ENCODE results near the gene RALBP1.

RALBP1 gene

GRCh38 chr18:9513971-9514512 lies 38.7 kb downstream of the RALBP1 start:
- DNase-seq: no peak

DNA sequence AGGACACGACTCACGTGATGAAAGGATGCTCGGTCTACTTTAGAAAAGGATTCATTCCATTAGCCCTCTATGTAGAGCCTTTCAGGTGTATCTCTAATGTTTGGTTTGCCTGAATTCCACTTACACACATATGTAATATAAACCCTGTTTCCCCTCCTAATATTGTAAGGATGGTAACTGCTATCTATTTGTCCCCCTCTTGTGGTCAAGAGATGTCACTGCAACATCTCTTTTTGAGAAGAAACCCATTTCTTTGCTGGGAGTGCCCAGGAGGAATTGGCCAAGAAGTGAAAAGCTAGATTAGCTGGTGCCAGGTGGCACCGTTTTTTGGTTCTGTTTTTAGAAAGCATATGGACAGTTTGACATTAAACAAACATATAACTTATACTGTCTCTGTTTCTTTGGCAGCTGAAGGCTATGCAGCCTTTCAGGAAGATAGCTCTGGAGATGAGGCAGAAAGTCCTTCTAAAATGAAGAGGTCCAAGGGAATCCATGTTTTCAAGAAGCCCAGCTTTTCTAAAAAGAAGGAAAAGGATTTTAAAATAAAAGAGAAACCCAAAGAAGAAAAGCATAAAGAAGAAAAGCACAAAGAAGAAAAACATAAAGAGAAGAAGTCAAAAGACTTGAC lies 41.2 kb downstream of the RALBP1 start:
- DNase-seq: no peak

DNA sequence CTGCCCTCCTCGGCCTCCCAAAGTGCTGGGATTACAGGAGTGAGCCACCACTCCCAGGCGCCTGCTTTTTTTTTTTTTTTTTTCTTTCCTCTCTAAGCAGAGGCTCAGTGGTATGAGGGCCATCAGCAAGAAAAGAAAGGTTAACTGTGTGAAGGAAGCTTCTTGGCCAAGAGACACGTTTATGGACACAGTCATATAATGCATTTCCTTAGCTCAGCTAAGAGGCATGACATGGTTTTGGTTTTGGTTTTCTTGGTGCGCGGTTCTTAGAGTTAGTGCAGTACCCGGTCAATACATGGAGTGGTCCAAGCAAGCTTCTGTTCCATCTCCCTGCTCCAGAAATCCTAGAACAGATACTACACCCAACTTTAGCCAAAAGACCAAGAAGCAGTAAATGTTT lies 42.6 kb downstream of the RALBP1 start:
- DNase-seq: no peak

- DNase-seq: no peak
Observed at GRCh38 chr18:9519399-9519798, 44.1 kb downstream of the RALBP1 start.

GRCh38 chr18:9520666-9521065 lies 45.4 kb downstream of the RALBP1 start:
- no peak for DNase-seq

- no peak for DNase-seq
Observed at GRCh38 chr18:9521770-9522169, 46.5 kb downstream of the RALBP1 start.

DNA sequence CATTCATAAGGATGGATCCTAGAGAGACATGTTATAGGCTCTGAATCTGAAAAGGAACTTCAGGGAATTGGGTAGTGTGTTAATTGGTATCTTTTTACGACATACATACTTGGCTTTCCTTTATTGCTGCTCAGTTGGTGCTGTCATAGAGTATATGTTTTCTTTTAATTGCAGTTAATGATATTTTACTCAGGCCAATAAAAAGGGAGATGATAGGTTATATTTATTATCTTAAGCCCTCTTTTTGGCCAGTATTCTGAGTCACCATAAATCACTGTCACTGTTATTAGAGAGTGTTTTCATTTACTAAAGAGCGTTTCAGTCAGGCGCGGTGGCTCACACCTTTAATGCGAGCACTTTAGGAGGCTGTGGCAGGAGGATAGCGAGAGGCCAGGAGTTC lies 47.6 kb downstream of the RALBP1 start:
- DNase-seq: no peak

- DNase-seq: no peak
Observed at GRCh38 chr18:9526458-9526857, 51.1 kb downstream of the RALBP1 start.

DNA sequence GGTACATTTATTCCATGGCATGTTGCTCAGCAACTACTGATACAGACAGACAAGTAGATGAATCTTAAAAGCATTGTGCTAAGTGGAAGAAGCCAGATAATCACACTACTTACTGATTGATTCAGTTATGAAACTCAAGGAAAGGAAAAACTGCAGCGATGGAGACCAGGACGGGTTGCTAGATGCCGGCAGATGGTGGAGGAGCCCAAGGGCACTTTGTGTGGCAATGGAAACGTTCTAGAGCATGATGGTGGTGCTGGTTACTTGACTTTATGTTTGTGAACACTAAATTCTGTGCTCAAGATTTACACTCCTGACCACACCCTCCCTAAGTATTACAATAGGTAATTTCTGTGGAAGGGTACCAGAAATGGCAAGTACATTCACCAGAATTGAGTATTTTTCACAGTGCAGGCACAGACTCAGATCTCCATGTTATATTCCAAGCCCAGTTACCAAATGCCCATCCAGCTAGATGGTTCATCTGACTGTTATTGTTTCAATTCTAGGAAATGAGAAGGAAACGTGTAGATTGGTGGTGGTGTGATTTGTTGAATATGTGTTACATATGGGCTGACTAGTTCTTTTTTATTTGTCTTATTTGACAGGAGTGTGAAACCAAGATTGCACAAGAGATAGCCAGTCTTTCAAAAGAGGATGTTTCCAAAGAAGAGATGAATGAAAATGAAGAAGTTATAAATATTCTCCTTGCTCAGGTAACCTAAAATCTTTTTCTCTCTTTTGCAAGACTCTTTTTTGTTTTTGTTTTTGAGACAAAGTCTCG lies 55.1 kb downstream of the RALBP1 start:
- DNase-seq: no peak

- no peak for DNase-seq
Observed at GRCh38 chr18:9531791-9532410, 56.6 kb downstream of the RALBP1 start.

DNA sequence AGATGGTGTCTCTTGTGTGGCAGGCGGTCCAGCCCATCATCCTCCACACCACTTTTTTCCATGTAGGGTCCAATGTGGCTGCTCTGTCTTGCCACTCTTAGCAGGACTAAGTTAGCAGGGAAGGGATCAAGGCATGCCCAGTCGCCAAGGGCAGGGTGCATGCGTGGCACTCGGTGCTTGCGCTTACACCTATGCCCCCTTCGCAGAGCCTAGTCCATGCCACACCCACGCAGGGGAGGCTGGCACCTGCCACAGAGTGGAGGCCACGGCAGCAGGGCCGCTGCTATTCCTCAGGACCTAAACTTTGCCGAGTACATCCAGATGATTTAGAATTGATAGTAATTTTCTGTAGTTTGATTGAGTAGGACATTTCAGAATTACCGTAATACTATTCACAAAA lies 59.5 kb downstream of the RALBP1 start:
- DNase-seq: no peak

- peak; percentile 62 for DNase-seq
Observed at GRCh38 chr18:9535430-9535991, 60.2 kb downstream of the RALBP1 start.

DNA sequence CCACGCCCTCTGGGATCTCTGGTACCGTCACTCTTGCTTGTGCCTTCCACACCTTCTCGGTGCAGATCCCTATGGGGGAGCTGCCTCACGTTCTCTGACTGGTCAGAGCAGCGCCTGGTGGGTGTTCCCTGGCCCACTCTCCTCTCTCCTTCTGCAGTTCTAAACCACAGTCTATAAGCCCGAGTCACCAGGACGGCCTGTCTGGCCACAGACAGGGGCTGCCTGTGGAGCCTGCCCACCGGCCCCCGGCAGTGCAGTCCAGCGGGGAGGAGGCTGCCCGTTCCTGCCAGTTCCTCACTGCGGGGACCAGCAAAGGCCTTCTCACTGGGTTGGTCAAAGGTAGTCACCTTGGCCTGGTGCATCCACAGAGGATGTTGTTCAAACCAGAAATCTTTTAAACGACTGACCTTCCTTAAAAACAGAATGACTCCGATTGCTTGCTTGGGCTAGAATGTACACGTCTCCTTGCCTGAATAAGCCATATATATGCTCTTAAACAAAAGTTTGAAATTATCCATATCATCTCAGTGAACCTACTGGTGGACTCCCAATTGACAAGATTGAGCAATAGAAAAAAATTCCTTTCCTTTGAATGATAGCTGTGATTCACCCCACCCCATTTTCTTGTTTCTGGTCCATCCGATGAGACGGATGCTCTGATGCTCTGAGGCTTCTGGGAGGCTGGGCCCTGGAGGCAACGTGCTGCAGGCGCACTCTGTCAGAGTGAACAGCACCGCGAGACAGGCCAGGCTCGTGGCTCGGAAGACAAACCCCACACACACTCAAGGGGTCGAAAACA lies 61.2 kb downstream of the RALBP1 start:
- no peak for DNase-seq

DNA sequence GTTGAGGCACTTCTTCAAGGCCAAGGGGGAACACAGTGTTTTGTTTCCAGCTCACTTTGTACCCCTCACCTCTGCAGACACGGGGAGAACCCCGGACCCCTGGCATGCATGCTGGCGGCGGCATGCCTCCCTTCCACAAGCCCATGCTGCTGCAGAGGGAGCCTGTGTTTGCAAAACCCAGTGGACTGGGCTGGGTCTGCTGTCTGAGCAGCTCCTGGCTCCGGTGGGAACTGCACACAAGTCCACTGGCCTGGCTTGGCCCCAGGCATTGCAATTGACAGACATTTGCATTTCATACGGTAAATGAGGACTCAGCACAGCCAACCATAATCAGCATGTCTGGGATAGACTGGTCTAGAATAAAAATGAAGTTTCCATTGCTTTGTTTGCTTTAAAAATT lies 62.4 kb downstream of the RALBP1 start:
- no peak for DNase-seq

GRCh38 chr18:9539283-9539682 lies 64.0 kb downstream of the RALBP1 start:
- no peak for DNase-seq

DNA sequence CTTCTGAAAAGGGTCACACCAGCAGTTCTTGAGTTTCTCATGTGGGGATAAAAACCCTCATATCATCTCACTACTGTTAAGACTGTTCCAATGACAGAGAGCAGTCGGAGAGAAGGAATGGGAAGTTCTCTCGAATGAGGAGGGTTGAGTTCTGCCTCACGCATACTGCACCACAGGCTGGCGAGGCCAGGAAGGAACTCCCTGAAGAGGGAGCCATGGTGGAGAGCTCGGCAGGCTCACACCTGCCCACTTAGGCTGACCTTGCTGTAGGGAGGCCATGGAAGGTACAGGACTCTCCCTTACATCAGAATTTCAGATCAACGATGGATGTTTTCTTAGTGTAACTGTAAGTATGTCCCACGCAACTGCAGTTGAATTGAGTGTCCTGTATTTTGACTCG lies 64.6 kb downstream of the RALBP1 start:
- DNase-seq: no peak

- DNase-seq: no peak
Observed at GRCh38 chr18:9542924-9543323, 67.6 kb downstream of the RALBP1 start.

GRCh38 chr18:9545029-9545428 lies 69.7 kb downstream of the RALBP1 start:
- DNase-seq: no peak

DNA sequence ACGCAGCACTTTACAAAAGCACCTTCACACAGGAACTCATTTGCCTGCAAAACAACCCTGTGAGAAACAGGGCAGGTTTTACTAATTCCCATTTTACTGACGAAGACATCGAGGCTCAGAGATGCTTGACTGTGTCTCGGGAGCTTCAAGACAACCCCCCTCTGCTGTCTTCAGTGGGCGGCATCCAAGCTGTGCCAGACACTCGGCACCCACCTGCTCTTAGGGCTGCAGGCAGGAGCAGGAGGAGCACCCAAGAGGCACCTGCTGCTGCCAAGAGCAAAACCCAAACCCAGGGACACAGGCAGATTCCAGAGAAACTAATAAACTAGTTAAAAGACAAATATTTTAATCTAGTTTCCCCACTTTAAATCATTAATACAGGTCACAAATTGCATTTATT lies 71.2 kb downstream of the RALBP1 start:
- DNase-seq: no peak

- DNase-seq: no peak
Observed at GRCh38 chr18:9547782-9548181, 72.5 kb downstream of the RALBP1 start.

DNA sequence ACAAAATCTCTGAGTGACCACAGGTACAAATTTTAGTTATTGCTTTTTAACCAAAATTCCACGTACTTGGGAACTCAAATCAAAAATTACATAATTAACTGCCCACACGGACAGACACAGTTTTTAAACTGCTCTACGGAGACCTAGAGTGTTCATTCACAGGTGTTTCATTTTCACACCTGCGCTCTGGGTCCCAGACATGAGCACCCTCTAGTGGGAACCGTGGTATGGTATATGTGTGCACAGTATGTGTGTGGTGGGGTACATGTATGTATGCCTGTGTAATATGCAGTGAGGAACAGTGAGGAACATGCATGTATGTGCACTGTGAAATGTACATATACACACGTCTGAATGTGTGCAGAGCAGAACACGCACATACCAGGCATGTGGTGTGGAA lies 74.1 kb downstream of the RALBP1 start:
- DNase-seq: no peak

DNA sequence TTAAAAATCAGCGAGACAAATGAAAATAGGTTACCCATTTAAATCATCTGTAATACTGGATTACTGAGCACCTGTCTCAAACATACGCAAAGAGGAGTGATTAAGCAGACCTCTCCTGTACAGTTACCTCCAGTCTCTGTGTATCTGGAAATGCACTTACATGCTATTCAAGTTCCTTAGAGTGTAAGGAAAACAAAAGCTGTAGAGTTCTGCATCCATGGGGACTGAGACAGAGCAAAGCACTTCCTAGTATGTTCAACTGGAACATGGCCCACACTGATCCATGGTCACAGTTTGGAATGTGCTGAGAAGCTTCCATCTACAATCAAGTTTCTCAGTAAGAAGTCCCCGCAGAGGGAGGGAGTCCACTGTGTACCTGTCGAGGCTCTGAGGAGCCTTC lies 75.1 kb downstream of the RALBP1 start:
- DNase-seq: no peak

DNA sequence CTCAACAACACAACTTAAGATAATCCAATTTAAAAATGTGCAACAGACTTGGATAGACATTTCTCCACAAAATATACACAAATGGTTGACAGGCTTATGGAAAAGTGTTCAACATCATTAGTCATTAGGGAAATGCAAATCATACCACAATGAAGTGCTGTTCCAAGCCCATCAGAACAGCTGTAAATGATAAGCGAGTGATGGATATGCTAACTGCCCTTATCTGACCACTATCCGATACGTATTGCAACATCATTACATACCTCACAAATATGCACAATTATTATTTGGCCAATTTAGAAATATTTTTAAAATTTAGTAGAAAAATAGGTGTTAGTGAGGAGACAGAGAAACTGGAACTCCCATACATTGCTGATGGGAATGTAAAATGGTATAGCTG lies 76.9 kb downstream of the RALBP1 start:
- no peak for DNase-seq
